NCI-H345 (cell line): ENCODE results near the gene ARHGAP4.

Experiments used
- DNase-seq: peaks from one replicate; lab custom pipeline; 2025; lab: John Stamatoyannopoulos, UW

Gene ARHGAP4

DNA sequence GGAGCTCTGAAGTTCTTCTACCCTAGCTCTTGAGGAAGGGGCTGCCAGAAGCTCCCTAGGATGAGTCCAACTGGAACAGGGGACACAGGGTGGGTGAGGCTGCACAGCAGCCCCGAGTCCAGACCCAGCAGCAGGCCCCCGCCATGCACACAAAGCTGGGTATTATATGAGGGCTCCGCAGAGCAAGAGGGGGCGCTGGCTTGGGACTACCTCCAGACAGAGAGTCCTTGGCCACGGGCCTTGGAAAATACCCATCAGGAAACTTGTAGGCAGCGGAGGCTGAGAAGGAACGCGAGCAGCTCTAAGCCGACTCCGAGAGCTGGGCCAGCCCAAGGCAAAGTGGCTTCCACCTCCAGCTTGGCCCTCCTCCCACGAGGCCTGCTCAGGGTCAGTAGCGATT, 37.5 kb upstream of the ARHGAP4 start:
- no peak for DNase-seq

DNA sequence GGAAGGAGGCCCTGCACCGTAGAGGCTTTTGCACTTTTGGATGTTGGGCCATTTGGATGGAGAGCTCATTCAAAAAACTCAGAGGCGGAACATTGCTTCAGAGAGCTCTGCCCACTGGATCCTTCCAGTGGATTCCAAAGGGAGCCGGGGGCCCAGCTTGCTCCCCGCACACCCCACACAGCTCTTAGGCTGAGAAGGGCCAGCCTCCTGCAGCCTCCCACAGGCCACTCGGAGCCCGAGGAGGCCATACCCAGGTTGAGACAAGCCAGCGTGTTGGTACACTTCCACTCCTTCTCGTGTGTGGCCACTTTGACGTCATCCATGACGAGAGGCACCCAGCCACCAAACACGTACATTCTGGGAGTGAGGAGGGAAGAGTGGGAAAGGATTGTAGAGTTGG, 35.2 kb upstream of the ARHGAP4 start:
- DNase-seq = no peak

DNA sequence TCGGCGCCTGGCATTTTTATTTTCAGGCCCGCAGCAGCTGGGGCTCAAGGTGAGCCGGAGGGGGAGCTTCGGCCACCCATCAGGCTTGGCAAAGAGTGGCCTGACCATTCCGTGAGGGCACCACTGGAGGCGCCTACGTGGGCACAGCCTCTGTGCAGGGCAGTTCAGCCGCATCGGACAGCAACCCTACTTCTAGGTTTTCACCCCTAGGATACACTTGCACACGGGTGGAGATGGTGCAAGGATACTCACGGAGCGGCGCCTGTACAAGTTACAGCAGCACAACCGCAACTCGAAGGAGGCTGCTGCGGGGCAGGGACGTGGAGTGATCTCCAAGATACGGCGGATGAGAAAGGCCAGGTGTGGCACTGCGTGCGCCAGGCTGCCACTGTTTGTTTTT, 34.7 kb upstream of the ARHGAP4 start:
- no peak for DNase-seq

DNA sequence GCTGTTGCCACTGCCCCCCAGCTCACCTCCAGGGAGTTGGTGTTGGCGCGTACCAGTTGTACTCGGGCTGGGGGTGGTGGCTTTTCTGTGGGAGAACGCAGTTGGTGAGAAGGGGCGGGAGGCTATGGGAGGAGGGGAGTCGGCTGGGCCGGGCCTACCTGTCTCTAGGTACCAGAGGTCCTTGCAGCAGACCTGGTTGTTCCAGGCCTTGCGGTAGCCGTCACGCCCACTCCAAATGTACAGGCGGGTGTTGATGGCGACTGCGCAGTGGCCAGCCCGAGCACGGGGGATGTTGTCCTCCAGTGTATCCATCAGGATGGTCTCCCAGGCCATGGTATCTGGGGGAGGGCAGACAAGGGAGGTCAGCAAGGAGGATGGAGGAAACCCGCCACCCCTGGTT, 34.0 kb upstream of the ARHGAP4 start:
- no peak for DNase-seq

DNA sequence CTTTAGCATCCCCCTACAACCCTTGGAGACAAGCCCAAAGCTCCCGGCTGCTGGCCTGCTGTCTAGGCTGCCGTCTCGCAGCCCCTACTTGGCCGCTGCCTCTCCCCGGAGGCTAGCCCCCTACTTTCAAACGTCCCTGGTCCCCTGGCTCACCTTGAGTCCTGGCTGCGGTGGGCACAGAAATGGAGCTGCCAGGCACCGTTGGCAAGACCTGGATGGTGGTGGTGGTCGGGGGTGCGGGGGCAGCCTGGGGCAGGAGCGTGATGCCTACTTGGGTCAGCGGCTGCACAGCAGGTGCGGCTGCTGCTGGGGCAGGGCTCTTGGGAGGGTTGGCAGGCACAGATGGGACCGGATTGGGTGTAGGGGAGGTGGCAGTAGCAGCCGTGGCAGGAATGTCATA, 33.6 kb upstream of the ARHGAP4 start:
- no peak for DNase-seq

DNA sequence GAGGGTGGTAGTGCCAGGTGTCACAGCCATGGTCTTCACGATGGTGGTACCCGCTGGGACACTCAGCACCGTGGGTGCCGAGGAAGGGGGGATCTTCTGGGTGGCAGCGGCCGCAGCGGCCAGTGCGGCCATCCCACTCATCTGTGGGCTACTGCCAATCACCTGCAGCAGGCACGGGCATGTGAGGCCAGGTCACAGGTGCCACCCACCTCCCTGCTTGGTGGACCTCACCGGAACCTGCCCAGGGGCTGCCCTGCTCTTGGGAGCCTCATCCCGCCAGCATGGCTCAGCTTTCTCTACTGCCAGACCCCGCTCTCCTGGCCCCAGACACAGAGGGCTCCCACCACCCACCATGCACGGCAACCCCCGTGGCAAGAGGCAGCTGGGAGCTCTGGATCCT, 32.5 kb upstream of the ARHGAP4 start:
- DNase-seq = no peak

DNA sequence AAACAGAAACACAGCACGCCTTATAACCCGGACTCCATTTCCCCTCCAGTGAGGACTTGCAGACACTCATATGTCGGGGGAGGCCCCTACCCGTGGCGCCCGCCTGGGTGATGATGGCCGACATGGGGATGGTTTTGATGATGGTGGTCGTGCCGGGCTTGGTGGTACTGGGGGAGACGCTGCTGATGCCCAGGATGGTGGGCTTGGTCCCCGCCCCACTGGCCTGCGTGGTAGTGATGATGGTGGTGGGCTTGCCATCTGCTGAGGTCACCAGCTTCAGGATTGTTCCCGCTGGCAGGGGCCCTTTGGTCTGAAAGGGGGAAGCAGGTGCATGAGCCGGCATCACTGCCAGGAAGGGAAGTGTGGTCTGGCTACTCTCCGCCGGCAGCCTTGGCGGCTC, 31.2 kb upstream of the ARHGAP4 start:
- no peak for DNase-seq

DNA sequence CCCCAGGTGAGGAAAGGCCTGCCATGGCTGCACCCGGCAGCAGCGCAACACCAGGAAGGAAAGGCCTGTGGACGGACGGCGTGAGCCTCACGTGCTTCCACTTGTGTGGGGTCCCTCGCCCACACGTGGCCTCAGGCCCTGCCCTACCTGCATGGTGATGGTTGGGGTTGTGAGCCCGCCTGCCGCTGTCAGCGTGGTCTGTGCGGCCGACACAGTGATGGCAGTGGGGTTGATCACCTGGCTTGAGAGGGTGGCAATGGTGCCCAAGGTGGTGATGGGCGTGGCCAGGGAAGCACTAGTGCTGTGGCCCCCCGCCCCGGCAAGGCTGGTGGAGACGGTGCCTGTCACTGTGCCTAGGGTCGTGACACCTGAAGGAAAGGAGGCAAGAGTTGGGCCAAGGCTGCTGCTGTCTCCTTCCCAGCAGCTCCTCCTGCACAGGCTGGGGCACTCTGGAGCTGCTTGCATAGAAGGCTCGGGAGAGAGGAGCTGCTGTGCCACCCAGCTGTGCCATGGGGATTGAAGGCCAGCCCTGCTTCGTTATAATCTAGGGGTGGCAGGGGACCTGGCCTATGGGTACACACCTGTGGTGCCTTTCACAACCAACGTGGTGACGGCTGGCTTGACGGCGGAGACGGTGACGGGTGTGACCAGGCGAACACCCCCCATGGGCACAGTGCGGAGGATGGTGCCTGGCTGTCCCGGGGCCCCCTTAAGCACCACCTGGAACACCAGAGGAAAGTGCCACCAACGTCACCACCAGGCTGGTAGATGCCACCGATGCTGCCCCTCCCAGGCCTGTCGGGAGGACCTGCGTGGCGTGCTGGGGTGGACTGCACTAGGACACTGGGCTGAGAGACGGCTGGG, 30.2 kb upstream of the ARHGAP4 start:
- DNase-seq = no peak

DNA sequence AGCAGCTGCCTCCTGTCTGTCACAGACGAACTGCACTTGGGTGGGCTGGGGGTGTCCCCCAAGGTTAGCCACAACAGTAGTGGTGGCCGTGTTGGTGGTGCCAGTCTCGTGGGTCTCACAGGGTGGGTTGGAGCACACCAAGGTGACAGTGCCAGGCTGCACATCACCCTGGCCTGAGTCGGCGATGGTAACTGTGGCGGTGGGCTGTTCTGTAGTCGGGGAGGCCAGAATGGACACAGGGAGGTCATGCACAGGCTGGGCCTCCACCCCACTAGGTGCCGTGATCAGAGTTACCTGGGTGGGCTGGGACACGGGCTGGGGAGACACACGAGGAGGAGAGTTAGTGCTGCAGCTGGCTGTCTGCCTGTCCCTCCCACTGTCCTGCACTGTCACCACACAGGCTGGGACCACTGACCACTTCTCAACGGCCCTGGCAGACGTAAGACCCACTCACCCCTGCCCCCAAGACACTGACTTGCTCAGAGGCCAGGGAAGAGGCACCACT, 29.2 kb upstream of the ARHGAP4 start:
- DNase-seq = no peak

DNA sequence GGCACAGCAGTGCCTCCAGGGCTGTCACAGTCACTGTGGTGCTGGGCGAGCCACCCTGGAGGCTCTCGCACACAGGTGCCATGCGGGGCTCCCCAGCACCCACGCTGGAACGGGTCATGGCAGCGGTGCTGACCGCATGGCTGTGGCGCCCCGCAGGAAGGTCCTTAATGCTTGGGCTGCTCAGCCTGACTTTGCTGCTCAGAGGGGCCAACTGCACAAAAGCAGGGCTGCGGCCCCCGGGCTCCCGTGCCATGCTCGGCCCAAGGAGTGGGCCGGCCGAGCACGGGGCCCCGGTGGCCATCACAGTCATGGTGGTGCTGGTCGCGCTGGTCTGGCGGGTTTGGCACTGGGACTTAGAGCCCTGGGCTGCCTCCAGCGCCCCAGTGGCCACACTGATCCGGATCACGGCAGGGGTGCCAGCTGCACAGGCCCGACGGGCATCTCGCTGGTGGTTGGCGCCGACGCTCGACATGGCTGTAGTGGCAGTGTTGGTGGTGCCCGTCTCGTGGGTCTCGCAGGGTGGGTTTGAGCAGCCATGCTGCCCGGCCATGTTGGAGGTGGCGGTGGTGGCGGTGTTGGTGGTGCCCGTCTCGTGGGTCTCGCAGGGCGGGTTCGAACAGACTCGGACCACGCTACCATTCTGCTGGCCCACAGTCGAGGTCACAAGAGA, 28.6 kb upstream of the ARHGAP4 start:
- DNase-seq = no peak

DNA sequence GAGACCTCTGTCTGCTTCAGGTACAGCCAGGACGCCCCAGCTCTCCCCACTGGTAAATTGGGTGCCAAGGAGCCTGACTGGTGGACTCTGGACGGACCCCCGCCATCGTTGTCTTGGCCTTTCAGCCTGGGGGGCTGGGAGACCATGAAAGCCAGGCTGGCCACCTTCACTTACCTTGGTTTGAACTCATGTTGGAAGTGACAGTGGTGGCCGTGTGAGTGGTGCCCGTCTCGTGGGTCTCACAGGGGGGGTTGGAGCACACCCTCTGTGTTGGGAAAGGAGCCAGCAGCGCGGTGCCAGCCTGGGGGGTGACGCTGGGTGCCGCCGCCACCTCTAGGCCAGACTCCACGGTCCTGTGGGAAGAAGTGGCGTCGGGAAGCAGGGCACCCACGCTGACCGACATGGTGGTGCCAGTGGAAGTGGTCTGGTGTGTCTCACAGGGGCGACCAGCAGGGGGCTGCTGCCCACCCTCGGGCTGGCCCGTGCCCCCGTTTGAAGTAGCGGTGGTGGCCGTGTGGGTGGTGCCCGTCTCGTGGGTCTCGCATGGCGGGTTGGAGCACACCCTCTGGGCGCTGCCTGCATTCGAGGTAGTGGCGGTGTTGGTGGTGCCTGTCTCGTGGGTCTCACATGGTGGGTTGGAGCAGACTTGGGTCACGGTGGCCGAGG, 28.0 kb upstream of the ARHGAP4 start:
- no peak for DNase-seq

DNA sequence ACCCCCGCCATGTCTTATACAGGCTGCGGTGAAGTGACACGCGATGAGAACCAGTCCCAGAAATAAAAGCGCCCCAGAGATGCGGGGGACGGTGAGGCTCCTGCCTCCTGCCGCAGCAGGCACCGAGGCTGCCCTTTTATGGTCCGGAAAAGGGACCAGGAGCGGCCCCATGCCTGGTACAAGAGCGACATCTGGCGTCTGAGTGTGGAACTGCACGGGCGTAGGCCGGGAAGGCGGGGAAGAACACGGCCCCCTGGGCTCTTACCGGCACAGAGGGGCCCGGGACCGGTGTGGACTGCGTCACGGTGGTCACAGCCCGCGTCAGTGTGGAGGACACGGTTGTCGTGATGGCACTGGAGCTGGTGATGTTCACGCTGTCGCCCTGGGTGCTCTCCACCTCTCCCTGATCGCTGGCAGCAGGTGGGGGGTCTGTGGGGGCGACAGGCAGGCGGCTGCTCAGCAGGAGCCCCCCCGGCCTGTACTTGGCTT, 27.3 kb upstream of the ARHGAP4 start:
- peak; percentile 28 for DNase-seq

DNA sequence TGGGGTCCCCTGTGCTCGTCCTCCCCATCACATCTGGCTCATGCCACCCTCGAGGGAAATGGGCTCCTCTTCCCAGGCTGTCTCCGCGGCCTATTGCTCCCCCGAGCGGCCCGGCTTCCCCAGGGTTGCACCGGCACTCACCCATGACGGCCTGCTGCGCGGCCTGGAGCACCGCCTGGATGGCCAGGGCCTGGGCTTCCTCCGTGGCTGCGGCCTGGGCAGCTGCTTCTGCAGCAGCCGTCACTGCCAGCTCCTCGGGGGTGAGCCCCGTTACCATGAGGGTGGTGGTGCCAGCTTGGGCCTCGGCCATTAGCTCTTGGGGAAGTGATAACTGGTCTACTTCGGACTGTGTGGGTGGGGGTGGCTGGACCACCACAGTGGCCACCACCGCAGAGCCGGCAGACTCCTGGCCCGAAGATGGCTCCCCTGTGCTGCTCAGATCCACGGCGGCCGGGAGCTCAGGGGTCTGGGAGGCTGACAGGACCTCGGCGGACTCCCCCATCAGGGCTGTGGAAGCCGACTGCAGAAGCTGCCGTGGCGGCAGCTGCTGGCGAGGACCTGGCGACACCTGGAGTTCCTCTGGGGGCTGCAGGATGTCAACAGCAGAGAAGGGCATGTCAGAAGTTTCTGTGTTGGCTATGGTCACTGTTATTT, 26.4 kb upstream of the ARHGAP4 start:
- DNase-seq = no peak

DNA sequence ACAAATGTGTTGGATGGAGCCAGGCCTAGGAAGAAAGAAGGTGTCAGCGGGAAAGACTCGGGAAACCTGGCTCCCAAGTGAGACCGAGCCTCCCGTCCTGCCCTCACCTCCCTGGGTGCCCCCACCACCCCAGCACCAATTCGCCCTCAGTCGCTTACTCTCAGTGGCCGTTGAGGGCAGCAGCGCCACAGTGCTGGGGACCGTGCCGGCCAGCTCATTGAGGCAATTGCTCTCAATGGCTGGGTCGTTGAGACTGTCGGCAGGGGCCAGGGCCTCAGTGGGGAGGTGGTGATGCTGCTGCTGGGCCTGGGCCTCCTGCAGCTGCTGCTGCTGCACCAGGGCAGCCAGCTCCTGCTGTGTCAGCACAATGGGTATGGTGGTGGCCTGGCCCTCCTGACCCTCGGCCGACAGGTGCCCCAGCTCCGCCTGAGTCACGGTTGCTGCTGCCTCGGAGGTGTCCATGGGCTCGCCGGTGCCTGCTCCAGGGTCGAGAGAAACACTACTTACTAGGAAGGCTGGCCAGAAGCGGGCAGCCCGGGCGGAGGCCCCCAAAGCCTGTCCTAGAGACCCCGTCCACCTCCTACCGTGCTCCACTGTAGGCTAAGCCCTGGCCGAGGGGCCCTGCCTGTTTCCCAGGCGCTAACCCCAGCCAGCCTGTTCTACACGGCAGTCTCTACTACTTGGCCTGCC, 25.8 kb upstream of the ARHGAP4 start:
- no peak for DNase-seq

DNA sequence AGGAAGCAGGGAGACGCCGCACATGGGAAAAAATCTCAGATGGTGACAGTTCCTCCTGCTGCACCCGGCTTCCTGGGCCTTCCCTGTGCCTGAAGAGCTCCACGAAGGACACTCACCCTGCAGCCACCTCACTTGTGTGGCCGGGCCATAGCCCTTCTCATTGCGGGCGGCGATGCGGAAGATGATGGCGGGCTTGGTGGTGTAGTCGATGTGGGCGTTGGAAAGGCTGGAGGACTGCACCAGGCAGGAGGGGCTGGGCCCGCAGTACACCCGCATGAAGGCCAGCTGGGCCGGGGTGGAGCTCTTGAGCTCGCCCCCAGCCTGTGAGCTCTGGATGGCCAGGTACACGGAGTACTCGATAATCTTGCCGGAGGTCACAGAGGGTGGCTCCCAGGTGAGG, 24.1 kb upstream of the ARHGAP4 start:
- DNase-seq = no peak

DNA sequence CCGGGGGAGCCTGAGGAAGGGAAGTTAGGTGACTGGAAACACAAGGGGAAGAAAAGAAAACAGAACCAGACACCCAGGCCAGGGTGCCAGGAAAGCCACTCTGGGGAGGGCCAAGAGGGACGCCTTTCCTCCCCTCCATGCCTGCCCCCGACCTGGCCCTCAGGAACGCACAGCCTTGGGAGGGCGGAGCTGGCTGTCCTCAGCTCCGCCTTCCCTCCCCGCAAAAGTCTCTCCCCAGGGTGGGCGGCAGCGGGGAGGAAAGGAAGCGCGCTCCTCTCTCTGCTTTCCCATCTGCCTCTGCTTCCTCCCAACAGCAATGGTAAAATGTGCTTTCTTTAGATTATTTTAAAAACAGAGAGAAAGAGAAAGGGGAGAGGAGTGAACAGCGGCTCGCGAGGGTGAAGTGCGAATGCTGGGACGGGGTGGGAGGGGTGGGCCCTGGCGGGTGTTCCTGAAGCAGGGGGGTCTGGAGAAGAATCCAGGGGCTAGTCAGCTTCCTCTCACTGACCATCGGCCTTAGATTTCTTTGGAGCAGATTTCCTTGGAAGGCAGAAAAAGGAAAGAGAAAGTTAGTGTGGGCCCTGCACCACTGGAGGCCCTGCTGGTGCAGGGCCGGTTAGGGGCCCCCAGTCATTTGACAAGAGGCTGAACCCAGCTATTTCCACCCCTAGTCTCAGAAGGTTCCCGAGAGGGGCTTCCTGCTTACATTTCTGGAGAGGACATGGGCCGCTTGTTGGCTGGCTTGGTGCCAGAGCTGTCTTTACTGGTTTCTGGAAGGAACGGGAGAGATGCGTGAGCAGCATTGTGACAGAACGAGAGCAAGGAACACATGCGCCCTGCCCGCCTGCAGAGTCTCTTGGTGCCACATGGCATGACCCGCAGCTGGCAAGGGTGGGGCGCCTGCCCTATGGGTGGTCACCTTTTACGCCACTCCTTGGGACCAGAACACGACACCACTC, 23.1 kb upstream of the ARHGAP4 start:
- no peak for DNase-seq

DNA sequence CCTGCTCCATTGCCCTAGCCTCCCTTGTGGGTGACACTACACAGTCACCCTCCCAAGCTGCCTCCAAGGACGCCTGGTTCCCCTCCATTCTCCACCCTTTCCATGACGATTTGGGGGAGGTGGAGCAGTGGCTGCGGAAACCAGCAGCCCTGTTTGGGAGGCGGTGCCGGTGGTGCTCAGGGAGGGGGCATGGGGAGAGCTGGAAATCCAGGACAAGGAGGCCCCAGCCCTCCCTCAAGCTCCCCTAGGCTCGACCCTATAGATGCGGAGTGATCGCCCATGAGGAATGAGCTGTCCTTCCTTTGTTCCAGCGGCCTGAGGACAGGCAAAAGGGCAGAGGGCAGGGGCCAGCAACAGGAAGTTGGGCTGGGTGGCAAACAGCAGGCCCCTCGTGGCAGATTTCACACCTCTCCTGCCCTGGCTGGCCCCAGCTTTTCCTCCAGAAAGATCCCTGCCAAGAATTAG, 22.0 kb upstream of the ARHGAP4 start:
- DNase-seq = no peak

DNA sequence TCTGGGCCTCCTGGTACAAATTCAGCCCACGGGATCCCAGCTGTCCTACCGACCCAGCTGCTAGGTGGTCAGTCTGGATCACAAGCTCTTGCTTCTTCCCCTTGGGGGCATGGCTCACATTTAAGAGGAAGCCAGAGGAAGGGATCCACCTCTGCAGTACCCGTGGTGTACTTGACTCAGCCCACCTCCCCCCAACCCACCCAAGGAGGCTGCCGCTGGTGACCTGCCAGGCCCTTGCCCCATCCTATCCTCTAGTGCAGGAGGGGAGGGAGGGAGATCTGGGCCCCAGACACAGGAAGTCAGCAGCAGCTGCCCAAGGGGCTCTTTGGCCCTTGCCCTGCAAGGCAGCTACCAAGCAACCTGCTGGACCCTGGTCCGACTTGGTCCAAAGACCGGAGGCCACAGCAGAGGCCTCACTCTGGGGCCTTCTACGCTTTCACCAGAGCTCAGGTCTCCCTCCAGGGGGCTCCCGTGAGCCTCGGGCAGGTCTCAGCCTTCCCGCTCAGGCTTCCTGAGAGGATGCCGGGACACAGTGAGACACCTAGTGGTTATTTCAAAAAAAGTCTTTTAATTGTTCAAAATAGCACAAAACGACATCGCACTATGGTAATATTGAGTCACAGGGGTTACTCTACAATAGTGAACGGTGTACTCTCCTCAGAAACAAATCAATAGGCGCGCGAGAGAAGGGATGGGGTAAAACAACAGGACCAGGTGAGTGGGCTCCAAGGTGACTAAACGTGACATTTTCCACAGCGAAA, 21.1 kb upstream of the ARHGAP4 start:
- DNase-seq = peak; percentile 74
